Astrocyte of the cerebellum (primary cell): Measurements from ENCODE around the gene AXL.

Experiments used
- DNase-seq: peaks from one replicate; pipeline ENCODE4 v3.0.0-alpha.2; 2011; ENCODE audit warnings: low read depth
- H3K4me3 ChIP-seq: 2 replicates; pipeline ENCODE4 v1.5.1; 2011; ENCODE audit warnings: mild to moderate bottlenecking, low read depth, low read length, moderate library complexity
- in situ Hi-C: cut with HindIII; loops from 2 replicates; pipeline ENCODE4 v1.10.0; 2017; ENCODE audit warnings: low sequenced_read_pairs
- TF ChIP-seq, protein P1 (sequence below): IDR thresholded peaks from 2 replicates; pipeline ENCODE4 v1.5.1; 2012; ENCODE audit warnings: low read length, low read depth, moderate library complexity, mild to moderate bottlenecking; ENCODE audit errors: missing control alignments

Gene AXL

DNA sequence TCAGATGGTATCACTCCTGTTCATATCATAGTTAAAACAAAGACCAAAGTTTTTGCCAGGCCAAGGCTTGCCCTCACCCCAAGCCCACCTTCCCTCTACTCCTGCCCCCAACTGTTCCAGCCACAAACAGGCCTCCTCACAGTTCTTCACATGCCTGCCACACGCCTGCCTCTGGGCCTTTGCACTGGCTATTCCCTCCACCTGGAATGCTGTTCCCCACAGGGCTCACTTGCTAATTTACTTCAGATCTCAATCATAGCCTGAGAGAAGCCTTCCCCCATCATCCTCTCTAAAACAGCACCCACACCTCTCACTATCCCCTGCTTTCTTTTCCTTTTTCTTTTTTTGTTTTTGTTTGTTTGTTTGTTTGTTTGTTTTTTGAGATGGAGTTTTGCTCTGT, 4.9 kb upstream of the AXL start:
- H3K4me3 ChIP-seq = no peak overlapping the region
- in situ Hi-C loops = no loop called here
- no peak for DNase-seq
- TF ChIP-seq, protein P1, sequence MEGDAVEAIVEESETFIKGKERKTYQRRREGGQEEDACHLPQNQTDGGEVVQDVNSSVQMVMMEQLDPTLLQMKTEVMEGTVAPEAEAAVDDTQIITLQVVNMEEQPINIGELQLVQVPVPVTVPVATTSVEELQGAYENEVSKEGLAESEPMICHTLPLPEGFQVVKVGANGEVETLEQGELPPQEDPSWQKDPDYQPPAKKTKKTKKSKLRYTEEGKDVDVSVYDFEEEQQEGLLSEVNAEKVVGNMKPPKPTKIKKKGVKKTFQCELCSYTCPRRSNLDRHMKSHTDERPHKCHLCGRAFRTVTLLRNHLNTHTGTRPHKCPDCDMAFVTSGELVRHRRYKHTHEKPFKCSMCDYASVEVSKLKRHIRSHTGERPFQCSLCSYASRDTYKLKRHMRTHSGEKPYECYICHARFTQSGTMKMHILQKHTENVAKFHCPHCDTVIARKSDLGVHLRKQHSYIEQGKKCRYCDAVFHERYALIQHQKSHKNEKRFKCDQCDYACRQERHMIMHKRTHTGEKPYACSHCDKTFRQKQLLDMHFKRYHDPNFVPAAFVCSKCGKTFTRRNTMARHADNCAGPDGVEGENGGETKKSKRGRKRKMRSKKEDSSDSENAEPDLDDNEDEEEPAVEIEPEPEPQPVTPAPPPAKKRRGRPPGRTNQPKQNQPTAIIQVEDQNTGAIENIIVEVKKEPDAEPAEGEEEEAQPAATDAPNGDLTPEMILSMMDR = no peak

DNA sequence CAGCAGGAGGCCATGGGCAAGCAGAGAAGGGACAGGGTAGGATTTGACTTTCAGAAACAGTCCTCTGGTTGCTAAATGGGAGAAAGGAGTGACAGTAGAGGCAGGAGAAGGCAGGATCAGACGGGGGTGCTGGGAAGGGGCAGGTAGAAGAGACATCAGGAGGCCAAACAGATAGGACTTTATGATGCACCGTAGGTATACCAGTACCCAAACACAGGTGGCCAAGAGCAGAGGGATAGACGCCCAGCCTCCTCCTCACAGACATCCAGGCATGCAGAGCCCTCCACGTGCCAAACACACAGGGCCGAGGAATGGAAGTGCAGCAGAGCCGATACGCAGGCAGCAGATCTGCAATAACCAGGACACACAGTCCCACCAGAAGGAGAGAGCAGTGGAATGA, 1.3 kb upstream of the AXL start:
- in situ Hi-C loops = no loop called here
- TF ChIP-seq, protein P1 = no peak
- no peak for DNase-seq
- H3K4me3 ChIP-seq = no peak overlapping the region

DNA sequence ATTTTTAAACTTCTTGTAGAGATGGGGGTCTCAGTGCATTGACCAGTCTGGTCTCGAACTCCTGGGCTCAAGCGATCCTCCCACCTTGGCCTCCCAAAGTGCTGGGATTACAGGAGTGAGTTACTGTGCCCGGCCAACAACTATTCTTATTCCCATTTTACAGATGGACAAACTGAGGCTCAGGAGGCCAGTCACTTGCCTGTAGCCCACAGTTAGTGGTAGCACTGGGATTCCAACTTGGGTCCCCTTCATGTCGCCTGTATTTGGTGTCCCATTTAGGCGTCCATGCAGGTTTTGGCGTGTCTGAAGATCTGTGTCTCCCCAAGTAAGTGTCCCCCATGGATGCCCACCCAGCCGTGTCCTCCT, 791 bp upstream of the AXL start:
- peak overlapping the region; percentile 87 for H3K4me3 ChIP-seq
- in situ Hi-C loops = no loop called here
- DNase-seq = no peak
- TF ChIP-seq, protein P1 = no peak

GRCh38 chr19:41219924-41220567, 1.0 kb downstream of the AXL start:
- H3K4me3 ChIP-seq = peak overlapping the region; percentile 87
- DNase-seq = no peak

GRCh38 chr19:41220811-41221210, 1.8 kb downstream of the AXL start:
- TF ChIP-seq, protein P1 = no peak
- DNase-seq = no peak
- peak overlapping the region; percentile 87 for H3K4me3 ChIP-seq
- in situ Hi-C loops = no loop called here

More at GRCh38 chr19:41219924-41220567, 1.0 kb downstream of the AXL start:
- TF ChIP-seq, protein P1 = no peak
- in situ Hi-C loops = no loop called here

DNA sequence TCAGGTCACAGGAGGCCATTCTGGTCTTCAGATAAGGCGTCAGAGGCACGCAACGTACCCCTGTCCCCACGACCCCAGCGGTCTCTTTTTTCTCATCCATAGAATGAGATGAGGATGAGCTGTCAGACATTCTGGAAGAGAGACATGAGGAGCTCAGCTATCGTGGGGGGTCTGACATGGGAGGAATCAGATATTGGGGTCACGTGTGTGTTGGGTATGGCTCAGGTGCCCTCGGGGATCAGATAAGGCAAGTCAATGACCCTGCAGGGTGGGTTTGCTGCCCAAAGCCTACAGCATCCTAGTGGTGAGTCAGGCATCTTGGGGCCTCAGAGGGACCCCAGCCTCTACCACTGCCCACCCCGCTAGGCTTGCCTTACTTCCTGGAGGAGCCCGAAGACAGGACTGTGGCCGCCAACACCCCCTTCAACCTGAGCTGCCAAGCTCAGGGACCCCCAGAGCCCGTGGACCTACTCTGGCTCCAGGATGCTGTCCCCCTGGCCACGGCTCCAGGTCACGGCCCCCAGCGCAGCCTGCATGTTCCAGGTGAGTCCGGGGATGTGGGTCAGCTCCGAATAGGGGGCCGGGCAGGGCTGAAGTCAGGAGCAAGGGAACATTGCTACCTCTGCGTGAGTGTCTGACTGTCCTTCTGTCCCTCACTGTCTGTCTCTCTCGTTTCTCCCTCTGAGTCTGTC, 2.6 kb downstream of the AXL start:
- TF ChIP-seq, protein P1 = no peak

More for the DNA sequence above, 2.6 kb downstream of the AXL start:
- DNase-seq = no peak
- in situ Hi-C loops = no loop called here
- no peak overlapping the region for H3K4me3 ChIP-seq
